ENCODE data around the gene DUSP9. TPM values are rescaled to one million over a fixed set of nuclear protein-coding genes. Genes with fewer than 3 reads are reported as not detected.

DUSP9 gene
- total RNA-seq, 1 experiment from 2014 or later: 2.4 TPM

DNA sequence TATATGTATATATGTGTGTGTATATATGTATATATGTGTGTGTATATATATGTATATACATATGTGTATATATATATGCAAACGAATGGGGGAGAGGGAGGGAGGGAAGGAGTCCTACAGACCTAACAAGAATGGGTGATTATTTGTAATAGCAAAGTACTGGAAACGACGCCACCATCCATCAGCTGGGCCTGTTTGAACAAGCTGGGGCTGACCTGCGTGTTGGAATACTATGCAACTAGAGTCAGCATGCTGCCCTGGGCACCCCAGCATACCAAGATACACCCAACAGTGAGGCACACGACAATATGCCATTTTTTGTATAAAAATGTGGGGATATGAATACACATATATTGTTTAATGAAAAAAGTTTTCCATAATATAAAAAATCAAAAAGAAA is 26.4 kb upstream of the DUSP9 start:
- H4K20me1 ChIP-seq (ENCODE audit: control insufficient read depth, insufficient read depth, insufficient read length): no peaks in the 10 kb centered on the region
- no peak overlapping the region for H3K9ac ChIP-seq (ENCODE audit: extremely low read depth, insufficient read length, low read length)
- no peaks in the 10 kb centered on the region for H3K4me1 ChIP-seq (ENCODE audit: insufficient read depth, low read length)
- no peaks in the 10 kb centered on the region for H3K27me3 ChIP-seq (ENCODE audit: insufficient read depth, low read length)
- no peak overlapping the region for H4K8ac ChIP-seq (replicated peaks; ENCODE audit: insufficient read length, low read depth, low read length)
- no peak overlapping the region for H3K4me2 ChIP-seq (ENCODE audit: insufficient read depth, insufficient read length, low read length)
- no peaks in the 10 kb centered on the region for H3K23me2 ChIP-seq (ENCODE audit: insufficient read length, low read depth, low read length, poor library complexity, severe bottlenecking)
- H2BK20ac ChIP-seq (ENCODE audit: low read depth, low read length, poor library complexity, severe bottlenecking): no peak overlapping the region
- H3K4me1 Mint-ChIP-seq: no peaks in the 10 kb centered on the region
- H2BK15ac ChIP-seq (ENCODE audit: low read depth, low read length): no peak overlapping the region
- H2BK12ac ChIP-seq (ENCODE audit: insufficient read length, low read depth, low read length): no peak overlapping the region
- peaks cover 0 to 7% (median 0%) of the 10 kb centered on the region in 3 experiments; a peak in 3 of 7 replicates for H3K36me3 Mint-ChIP-seq (ENCODE audit: insufficient read depth in 1 of 3, low read depth in 3 of 3)
- H2BK5ac ChIP-seq (ENCODE audit: insufficient read length, low read length): no peak overlapping the region
- no peak overlapping the region for H3K56ac ChIP-seq (ENCODE audit: insufficient read length, low read depth, low read length)
- no peak for DNase-seq
- H2AK5ac ChIP-seq (ENCODE audit: insufficient read length, low read length): no peak overlapping the region
- no peak overlapping the region for H3K23ac ChIP-seq (ENCODE audit: insufficient read length, low read depth, low read length)
- H4K91ac ChIP-seq (ENCODE audit: insufficient read length, low read depth, low read length): no peak overlapping the region
- no peak overlapping the region for H3K27ac ChIP-seq (ENCODE audit: insufficient read length, low read depth, low read length)
- no peak overlapping the region for H3K4ac ChIP-seq (ENCODE audit: low read depth, low read length)
- no peak overlapping the region for H3K4me3 Mint-ChIP-seq
- no peak overlapping the region for H3K18ac ChIP-seq (ENCODE audit: insufficient read length, low read depth, low read length)
- H3K9me3 Mint-ChIP-seq: peaks cover 68 to 72% of the 10 kb centered on the region in 2 experiments
- no peaks in the 10 kb centered on the region for H3K79me2 ChIP-seq (ENCODE audit: insufficient read depth, low read length)
- H3K14ac ChIP-seq (ENCODE audit: insufficient read depth, low read length): no peak overlapping the region
- H3K27me3 Mint-ChIP-seq (ENCODE audit: low read depth): peaks cover 51% of the 10 kb centered on the region
- TF ChIP-seq, protein P1, sequence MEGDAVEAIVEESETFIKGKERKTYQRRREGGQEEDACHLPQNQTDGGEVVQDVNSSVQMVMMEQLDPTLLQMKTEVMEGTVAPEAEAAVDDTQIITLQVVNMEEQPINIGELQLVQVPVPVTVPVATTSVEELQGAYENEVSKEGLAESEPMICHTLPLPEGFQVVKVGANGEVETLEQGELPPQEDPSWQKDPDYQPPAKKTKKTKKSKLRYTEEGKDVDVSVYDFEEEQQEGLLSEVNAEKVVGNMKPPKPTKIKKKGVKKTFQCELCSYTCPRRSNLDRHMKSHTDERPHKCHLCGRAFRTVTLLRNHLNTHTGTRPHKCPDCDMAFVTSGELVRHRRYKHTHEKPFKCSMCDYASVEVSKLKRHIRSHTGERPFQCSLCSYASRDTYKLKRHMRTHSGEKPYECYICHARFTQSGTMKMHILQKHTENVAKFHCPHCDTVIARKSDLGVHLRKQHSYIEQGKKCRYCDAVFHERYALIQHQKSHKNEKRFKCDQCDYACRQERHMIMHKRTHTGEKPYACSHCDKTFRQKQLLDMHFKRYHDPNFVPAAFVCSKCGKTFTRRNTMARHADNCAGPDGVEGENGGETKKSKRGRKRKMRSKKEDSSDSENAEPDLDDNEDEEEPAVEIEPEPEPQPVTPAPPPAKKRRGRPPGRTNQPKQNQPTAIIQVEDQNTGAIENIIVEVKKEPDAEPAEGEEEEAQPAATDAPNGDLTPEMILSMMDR (conservative IDR thresholded peaks at IDR 0.05): no peak
- H3T11ph ChIP-seq (ENCODE audit: low read length): no peak overlapping the region
- no CpG with 5 or more reads among the region's 5 CpGs for WGBS (ENCODE audit: extremely low coverage, insufficient read length, low lambda C conversion rate)
- no peaks in the 10 kb centered on the region for H3K79me1 ChIP-seq (ENCODE audit: insufficient read depth, low read depth, low read length, poor library complexity, severe bottlenecking)
- H2BK120ac ChIP-seq (ENCODE audit: low read depth, low read length, poor library complexity, severe bottlenecking): no peak overlapping the region
- H3K27ac Mint-ChIP-seq: no peak overlapping the region
- peaks cover 26% of the 10 kb centered on the region for H3K9me3 ChIP-seq (ENCODE audit: control insufficient read depth, low read depth, low read length)
- no peak overlapping the region for H4K5ac ChIP-seq (ENCODE audit: insufficient read length, low read depth, low read length)
- H2AFZ ChIP-seq (ENCODE audit: low read length): no peak overlapping the region
